ENCODE measurements around the gene RAD18.

The RAD18 gene, protein sequence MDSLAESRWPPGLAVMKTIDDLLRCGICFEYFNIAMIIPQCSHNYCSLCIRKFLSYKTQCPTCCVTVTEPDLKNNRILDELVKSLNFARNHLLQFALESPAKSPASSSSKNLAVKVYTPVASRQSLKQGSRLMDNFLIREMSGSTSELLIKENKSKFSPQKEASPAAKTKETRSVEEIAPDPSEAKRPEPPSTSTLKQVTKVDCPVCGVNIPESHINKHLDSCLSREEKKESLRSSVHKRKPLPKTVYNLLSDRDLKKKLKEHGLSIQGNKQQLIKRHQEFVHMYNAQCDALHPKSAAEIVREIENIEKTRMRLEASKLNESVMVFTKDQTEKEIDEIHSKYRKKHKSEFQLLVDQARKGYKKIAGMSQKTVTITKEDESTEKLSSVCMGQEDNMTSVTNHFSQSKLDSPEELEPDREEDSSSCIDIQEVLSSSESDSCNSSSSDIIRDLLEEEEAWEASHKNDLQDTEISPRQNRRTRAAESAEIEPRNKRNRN

DNA sequence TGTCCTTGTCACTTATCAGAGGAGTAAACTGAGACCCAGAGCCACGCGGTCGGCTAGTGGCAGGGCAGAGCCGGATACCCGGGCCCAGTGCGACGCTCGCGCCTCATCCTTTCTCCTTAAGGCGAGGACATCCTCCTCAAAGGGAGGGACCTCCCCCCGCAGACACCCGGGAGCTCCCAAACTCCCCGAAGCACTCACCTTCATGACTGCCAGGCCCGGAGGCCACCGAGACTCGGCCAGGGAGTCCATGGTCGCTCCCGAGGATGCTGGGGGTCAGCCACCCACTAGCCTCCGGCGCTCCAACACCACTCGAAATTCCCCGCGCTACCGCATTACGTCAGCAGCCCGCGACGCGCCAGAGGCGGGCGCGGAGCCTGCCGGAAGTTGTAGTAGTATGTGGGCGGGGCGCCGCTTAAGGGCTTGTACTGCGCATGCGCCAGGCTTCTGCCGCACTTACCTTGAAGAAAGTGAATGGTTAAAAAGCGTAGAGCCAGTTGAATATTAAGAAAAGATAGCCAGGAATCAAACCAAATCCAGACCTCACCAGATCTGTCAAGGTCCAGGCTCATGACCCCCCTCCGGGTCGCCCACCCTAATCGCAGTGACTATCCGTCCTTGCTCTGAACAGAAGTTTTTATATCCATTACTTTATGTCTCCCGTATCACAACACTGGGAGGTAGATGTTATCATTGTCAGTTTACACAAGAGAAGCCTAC lies at the start of gene RAD18:
Gene RAD18 (minus strand): TSS at position 336 of the 717 bp plus-strand sequence. CDS start 87 bp downstream, at position 249.
- DNase-seq (ENCODE audit: low read depth, low spot score) = peak; percentile 98

DNA sequence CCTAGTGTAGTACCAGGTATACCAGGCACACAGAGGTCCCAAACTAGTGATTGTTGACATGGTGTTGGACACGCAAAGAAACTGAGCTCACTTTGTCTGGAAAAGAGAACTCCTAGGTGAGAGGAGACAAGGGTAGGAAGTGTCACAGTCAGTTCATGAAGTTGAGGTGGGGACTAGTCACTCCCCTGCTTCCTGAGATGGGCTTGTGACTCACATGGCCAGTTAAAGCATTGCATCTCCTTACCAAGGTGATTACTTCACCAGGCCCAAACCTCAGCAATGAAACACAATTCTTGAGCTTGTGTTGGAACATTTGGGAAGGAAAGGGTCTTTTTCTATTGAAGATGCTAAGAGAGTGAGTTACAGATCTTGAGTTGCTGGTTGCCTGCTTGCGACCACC lies 49.2 kb upstream of the RAD18 start:
- DNase-seq (ENCODE audit: low read depth, low spot score) = no peak

DNA sequence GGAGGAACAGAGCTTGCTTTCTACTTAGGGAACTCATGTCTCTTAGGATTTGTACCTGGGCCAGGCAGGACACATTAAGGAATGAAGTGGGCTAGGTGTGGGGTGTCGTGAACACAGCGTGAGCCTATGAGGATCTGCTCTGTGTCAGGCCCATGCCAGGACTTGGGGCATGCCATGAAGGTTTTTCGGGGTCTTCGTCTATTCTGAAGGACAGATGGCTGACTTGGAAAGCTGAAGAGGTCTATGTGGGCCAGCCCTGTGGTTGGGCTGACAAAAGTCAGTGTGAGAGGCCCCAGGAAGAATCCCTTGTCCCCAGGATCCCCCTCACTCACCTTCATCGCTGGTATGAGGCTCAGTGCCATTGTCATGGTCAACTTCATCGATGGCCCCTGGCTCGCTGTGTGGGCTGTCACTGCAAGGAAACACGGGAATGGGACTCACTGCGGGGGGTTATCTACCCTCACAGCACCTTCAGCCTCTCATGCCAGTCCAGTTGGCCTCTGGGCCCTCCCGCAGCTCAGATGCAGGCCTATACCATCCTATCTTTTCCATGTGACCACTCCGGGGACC lies 46.8 kb upstream of the RAD18 start:
- DNase-seq (ENCODE audit: low read depth, low spot score) = no peak

DNA sequence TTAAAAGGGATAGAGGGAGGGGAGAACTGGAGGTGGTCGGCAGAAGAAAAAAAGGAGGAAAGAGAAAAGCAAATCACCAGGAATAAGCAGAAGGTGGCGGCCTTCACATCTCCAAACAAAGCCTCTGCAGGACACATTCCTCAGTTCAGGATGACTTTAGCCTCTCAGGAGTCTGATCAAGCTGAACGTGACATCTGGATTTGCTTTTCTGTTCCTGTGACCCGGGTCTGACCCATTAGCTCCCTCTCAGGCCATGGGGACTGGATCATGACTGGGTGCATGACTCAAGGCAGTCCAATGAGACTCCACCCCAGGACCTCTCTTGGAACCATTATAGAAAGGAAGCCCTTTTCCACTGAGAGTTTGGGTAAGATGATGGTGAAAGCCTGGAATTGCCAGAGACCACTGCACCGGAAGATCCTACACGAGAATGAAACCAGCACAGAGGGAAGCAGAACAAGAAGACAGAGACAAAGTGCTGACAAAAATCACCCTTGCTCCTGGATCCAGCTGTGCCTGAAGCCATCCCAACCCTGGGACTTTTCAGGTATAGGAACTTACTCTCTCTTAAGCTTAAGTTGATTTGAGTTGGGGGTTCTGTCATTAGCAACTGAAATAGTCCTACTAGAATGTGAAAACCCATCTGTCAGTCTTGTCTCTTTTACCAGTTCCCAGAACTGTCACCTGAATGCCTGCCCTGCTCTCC lies 45.4 kb upstream of the RAD18 start:
- DNase-seq (ENCODE audit: low read depth, low spot score) = no peak

DNA sequence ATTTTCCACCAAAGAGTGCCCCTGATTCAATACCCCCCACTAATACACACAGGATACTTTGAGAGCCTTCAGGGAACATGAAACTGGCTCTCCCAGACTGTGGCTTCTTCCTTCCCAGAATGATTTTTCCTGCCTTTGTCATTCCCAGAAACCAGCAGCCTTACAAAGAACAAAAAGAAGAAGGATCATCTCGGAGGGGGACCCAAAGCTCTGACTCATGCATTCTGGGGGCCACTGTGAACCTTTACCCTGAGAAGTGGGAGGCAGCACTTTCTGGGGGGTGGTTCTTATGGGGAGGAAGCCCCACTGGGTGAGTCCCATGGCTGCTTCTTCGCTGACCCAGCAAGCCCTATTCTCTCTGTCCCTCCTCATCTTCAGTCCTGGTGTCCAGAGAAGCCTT lies 44.7 kb upstream of the RAD18 start:
- DNase-seq (ENCODE audit: low read depth, low spot score) = no peak

DNA sequence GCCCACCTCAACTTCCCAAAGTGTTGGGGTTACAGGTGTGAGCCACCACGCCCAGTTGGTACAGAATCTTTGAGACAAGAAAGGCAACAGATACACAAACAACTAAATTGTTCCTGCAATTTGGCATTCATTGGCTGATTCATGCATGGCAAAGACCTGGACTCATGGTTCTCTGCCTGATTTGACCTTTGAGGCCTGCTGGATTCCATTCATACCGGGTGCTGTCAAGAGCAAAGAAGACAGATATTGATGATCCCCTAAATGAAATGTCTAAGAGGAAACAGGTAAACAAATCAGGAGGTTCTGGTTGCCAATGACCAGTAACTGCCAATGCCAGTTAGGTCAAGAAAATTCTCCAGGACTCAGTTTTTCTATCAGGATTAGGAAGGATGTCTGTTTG lies 43.9 kb upstream of the RAD18 start:
- DNase-seq (ENCODE audit: low read depth, low spot score) = no peak

DNA sequence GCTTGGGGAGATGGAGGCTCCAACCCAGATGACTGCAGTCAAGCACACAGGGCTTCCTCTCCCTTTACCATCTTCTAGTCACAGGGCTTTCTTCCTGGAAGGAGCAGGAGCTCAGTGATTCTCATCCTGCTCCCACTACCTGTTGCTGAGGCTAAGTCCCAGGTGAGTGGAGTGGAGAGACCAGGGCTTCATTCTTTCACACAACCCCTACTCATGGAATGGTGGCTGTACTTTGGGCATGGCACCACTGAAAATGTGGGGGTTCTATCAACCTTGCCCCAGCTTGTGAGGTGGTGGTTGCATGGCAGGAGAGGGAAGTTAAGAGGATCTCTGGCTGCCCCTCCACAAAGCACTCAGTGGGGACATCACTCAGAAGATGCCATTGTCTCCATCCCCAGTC lies 36.8 kb upstream of the RAD18 start:
- no peak for DNase-seq (ENCODE audit: low read depth, low spot score)

- no peak for DNase-seq (ENCODE audit: low read depth, low spot score)
These were observed 33.9 kb upstream of the RAD18 start for GRCh38 chr3:8997151-8997550.

- peak; percentile 51 for DNase-seq (ENCODE audit: low read depth, low spot score)
These were observed 33.4 kb upstream of the RAD18 start for GRCh38 chr3:8996681-8997121.

DNA sequence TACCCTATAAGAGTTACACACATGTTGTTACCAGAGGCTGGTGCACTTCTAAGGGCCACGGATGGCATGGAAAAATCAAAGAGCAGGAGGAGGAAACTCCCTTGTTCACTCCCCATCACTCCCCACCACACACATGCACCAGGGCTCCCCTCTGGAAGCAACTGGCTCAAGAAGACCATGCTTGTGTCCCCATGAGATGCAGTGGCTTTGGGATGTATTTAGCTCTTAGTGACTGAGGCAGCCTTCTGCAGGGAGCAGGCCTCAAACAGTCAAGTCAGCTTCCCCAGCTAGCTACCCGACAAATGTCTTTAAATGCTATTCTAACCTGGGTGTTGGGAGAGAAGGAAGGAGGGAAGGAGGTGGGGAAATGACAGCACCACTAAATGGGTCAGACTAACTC lies 32.9 kb upstream of the RAD18 start:
- no peak for DNase-seq (ENCODE audit: low read depth, low spot score)

DNA sequence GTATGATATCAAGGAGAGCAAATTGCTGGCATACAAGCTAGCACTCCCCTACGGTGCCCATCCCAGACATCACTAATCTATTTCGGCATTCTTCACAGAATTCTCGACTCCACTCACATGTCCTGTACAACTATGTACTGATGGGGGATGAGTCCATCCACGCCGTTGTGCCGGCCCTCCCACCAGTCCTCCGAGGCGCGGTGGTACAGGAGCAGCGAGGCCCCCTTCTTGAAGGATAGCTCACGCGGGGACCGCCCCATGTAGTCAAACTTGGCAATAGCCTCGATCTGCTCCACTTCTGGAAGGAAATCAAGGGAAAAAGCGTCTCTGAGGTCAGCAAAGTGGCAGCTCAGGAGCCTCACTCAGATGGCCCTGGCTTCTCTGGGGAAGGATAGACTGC lies 31.0 kb upstream of the RAD18 start:
- DNase-seq (ENCODE audit: low read depth, low spot score) = no peak

- DNase-seq (ENCODE audit: low read depth, low spot score) = no peak
These were observed 30.1 kb upstream of the RAD18 start for GRCh38 chr3:8993331-8993730.

GRCh38 chr3:8992854-8993253 lies 29.6 kb upstream of the RAD18 start:
- DNase-seq (ENCODE audit: low read depth, low spot score) = no peak

- no peak for DNase-seq (ENCODE audit: low read depth, low spot score)
These were observed 28.9 kb upstream of the RAD18 start for GRCh38 chr3:8992199-8992598.

GRCh38 chr3:8990266-8991215 lies 27.3 kb upstream of the RAD18 start:
- DNase-seq (ENCODE audit: low read depth, low spot score) = peak; percentile 15

DNA sequence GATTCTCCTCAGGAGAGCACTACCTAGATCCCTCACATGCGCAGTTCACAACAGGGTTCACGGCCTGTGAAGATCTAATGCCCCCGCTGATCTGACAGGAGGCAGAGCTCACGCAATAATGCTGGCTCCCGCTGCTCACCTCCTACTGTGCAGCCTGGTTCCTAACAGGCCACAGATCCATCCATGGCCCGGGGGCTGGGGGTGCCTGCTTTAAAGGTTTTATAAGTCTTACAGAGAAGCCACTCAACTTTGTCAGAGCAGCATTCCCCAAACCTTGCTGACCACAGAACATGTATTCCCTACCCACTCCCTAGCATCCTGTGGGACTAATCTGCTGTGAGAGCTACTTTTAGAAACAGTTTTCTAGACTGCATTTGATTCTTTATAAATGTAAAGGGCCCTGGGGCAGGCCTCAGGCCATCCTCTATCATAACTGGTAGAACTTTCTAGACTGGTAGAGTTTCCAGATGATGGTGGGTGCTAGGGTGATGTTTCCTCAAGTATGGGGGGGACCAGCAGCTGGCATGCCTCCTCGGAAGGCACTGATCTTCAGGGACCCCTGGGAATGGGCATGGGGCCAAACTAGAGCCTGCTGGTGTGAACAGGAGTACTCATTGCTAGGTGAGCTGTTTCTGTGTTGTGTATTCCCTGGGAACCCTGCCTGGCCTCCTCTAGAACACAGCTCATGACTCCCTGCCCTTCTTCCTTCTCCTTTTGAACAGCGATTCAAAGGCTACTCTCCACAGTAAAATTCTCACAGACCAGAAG lies 25.7 kb upstream of the RAD18 start:
- peak; percentile 16 for DNase-seq (ENCODE audit: low read depth, low spot score)

GRCh38 chr3:8988384-8988655 lies 25.0 kb upstream of the RAD18 start:
- no peak for DNase-seq (ENCODE audit: low read depth, low spot score)

- DNase-seq (ENCODE audit: low read depth, low spot score) = peak; percentile 82
These were observed 24.5 kb upstream of the RAD18 start for GRCh38 chr3:8987645-8988383.

DNA sequence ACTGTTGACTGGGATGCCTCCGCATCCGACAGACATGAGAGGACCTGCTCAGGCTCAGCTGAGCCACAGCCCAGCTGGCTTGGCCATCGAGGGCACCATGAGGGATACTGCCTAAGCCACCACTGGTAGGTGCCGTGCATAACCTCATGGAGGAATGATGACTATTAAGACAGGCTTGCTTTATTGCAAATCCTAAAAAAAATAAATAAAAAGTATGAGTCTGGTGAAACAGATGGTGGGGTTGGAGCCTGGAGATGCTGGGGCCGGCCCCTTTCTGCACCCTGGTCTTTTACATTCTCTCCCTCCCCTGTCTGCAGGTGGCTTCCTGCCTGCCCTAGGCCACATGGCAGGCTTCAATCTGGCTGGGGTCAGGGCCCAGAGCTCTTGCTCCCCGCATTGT lies 24.0 kb upstream of the RAD18 start:
- no peak for DNase-seq (ENCODE audit: low read depth, low spot score)

DNA sequence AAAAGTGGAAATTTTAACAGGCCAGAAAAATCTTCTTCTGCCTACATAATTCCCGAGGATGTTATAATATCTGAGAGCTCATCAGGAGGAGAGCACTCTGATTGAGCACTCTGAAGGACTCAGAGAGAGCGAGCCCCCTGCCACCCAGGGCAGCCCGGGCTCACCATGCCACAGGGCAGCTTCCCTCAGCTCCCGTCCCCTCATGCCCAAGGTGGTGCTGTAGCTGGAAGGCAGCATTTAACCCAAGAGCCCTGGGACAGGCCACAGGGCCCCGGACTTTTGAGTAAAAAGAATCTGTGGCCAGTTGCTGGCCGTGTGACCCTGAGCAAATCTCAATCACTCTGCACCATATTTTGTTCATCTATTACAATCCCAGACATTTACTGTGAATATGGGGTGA lies 23.5 kb upstream of the RAD18 start:
- DNase-seq (ENCODE audit: low read depth, low spot score) = no peak

Measured in astrocyte of the hippocampus (primary cell).